OCI-LY3 (cell line): ENCODE data around the gene ANKRD34A.
A peak's percentile ranks its signal among the peaks of the same experiment; 100 is the strongest.

Experiments
- H2AFZ ChIP-seq: fragments of 200-600, 300-600 bp; shearing (Covaris generic); 2 replicates; pipeline ENCODE4 v1.6.0; 2014; ENCODE audit warnings: antibody characterized with exemption, low read depth, low read length
- H3K27ac ChIP-seq: fragments of 200-600, 300-600 bp; sonication (generic); 2 replicates; pipeline ENCODE4 v1.5.1; 2014; ENCODE audit warnings: mild to moderate bottlenecking, low read length, moderate library complexity, mixed read lengths
- H3K27me3 ChIP-seq: fragments of 200-600, 300-600 bp; sonication (generic); 2 replicates; pipeline ENCODE4 v1.6.1; 2014; ENCODE audit warnings: low read depth, low read length, mixed read lengths
- H3K36me3 ChIP-seq: fragments of 200-600, 300-600 bp; sonication (generic); replicated peaks from 2 replicates; pipeline ENCODE3; 2014; ENCODE audit warnings: low read depth, low read length, mixed read lengths
- H3K4me1 ChIP-seq: fragments of 300-600, 200-600 bp; sonication (generic); 2 replicates; pipeline ENCODE4 v1.6.1; 2014; ENCODE audit warnings: low read length, mixed read lengths
- H3K4me2 ChIP-seq: fragments of 200-600, 300-600 bp; sonication (generic); 2 replicates; pipeline ENCODE4 v1.6.1; 2014; ENCODE audit warnings: low read length, mixed read lengths
- H3K4me3 ChIP-seq: fragments of 300-600, 200-600 bp; sonication (generic); 2 replicates; pipeline ENCODE4 v1.5.1; 2014; ENCODE audit warnings: antibody characterized with exemption, mild to moderate bottlenecking, low read length, moderate library complexity
- H3K79me2 ChIP-seq: fragments of 300-600, 200-600 bp; shearing (Covaris generic); 2 replicates; pipeline ENCODE4 v1.6.1; 2014; ENCODE audit warnings: mild to moderate bottlenecking, low read length, mixed read lengths
- H3K9ac ChIP-seq: fragments of 300-600, 200-600 bp; shearing (Covaris generic); 2 replicates; pipeline ENCODE4 v1.6.0; 2014; ENCODE audit warnings: mild to moderate bottlenecking, low read length, moderate library complexity
- H3K9me3 ChIP-seq: fragments of 200-600, 300-600 bp; shearing (Covaris generic); 2 replicates; pipeline ENCODE4 v1.6.1; 2014; ENCODE audit warnings: low read length, mixed read lengths; ENCODE audit not compliant: insufficient read depth
- H4K20me1 ChIP-seq: fragments of 200-600, 300-600 bp; sonication (generic); 2 replicates; pipeline ENCODE4 v1.6.1; 2016; ENCODE audit warnings: low read length, mixed read lengths; ENCODE audit not compliant: insufficient read depth
- EZH2phosphoT487 ChIP-seq: fragments of 200-600 bp; shearing (Covaris generic); IDR thresholded peaks from 2 replicates; pipeline ENCODE4 v1.6.1; 2018; ENCODE audit warnings: antibody characterized with exemption, mixed run types, low read depth
- TF ChIP-seq, protein P1 (sequence below): fragments of 200-600, 300-600 bp; sonication (generic); IDR thresholded peaks from 2 replicates; pipeline ENCODE4 v1.5.1; 2014; ENCODE audit warnings: antibody characterized with exemption, low read length, low read depth

The ANKRD34A gene

DNA sequence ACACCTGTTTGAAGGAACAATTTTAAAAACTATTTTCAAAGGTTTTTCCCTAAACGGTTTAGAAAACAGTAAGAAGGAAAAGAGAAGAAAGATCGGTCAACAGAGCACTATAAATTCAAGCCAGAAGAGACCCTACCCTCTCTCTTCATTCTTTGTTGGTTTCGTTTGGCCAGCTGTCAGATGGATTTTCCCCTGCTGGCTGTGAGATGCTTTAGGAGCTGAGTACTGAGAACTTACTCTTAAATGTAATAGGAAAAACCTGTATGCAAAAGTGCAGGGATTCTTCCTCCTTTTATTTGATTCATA lies 33.3 kb upstream of the ANKRD34A start:
- no peaks in the 10 kb centered on the region for H3K9me3 ChIP-seq
- peak overlapping the region; percentile 90 for H3K4me2 ChIP-seq
- H4K20me1 ChIP-seq = peaks cover 32% of the 10 kb centered on the region
- H3K79me2 ChIP-seq = peaks cover 21% of the 10 kb centered on the region
- peak overlapping the region; percentile 90 for H3K4me3 ChIP-seq
- TF ChIP-seq, protein P1, sequence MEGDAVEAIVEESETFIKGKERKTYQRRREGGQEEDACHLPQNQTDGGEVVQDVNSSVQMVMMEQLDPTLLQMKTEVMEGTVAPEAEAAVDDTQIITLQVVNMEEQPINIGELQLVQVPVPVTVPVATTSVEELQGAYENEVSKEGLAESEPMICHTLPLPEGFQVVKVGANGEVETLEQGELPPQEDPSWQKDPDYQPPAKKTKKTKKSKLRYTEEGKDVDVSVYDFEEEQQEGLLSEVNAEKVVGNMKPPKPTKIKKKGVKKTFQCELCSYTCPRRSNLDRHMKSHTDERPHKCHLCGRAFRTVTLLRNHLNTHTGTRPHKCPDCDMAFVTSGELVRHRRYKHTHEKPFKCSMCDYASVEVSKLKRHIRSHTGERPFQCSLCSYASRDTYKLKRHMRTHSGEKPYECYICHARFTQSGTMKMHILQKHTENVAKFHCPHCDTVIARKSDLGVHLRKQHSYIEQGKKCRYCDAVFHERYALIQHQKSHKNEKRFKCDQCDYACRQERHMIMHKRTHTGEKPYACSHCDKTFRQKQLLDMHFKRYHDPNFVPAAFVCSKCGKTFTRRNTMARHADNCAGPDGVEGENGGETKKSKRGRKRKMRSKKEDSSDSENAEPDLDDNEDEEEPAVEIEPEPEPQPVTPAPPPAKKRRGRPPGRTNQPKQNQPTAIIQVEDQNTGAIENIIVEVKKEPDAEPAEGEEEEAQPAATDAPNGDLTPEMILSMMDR = no peak
- no peak for TF ChIP-seq EZH2phosphoT487
- no peak overlapping the region for H2AFZ ChIP-seq
- H3K27ac ChIP-seq = no peak overlapping the region
- peaks cover 29% of the 10 kb centered on the region for H3K4me1 ChIP-seq
- H3K27me3 ChIP-seq = no peaks in the 10 kb centered on the region
- H3K9ac ChIP-seq = peak overlapping the region; percentile 95; the same call in 1 of the 2 replicates
- peaks cover 34% of the 10 kb centered on the region for H3K36me3 ChIP-seq

DNA sequence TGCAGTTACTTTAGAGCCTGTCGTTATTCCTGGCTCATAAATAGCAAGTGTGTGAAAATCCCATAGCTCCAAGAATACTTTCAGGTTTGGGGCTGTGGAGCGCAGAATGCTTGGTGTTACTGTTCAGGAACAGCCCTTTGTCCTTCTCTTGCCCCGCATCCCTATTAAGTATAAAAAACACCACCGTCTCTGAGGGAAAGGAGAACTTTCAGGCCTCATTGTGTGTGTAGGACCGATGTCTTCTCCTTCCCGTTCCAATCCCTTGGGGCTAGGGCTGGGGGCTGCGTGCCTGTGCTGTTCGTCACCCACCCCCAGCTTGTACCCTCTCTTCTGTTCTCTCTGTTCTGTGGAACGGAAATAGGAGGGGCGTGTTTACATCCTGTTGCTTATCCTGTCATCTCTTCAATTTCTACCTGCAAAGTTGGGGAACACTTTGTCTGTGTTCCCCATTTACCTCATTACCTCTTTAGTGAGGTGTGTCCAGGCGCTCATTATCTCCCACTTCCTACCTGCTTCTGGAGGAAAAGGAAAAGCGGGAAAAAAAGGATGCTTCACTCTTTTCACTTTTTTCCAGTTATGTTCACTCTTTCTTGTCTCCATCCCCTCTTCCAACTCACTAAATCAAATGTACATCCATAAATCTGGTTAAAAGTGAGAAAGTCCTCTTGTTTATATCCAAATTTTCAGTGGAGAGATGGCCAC lies 32.8 kb upstream of the ANKRD34A start:
- peak overlapping the region; percentile 95 for H3K9ac ChIP-seq
- H3K36me3 ChIP-seq = peaks cover 40% of the 10 kb centered on the region
- H2AFZ ChIP-seq = peak overlapping the region; percentile 41; the same call in 1 of the 2 replicates
- peak overlapping the region; percentile 68 for H3K27ac ChIP-seq
- TF ChIP-seq, protein P1 = no peak
- TF ChIP-seq EZH2phosphoT487 = no peak
- H3K4me1 ChIP-seq = peaks cover 29% of the 10 kb centered on the region
- H3K9me3 ChIP-seq = no peaks in the 10 kb centered on the region
- H3K27me3 ChIP-seq = no peaks in the 10 kb centered on the region
- H3K4me3 ChIP-seq = peak overlapping the region; percentile 90
- H4K20me1 ChIP-seq = peaks cover 35% of the 10 kb centered on the region
- H3K79me2 ChIP-seq = peaks cover 21% of the 10 kb centered on the region
- H3K4me2 ChIP-seq = peak overlapping the region; percentile 90

DNA sequence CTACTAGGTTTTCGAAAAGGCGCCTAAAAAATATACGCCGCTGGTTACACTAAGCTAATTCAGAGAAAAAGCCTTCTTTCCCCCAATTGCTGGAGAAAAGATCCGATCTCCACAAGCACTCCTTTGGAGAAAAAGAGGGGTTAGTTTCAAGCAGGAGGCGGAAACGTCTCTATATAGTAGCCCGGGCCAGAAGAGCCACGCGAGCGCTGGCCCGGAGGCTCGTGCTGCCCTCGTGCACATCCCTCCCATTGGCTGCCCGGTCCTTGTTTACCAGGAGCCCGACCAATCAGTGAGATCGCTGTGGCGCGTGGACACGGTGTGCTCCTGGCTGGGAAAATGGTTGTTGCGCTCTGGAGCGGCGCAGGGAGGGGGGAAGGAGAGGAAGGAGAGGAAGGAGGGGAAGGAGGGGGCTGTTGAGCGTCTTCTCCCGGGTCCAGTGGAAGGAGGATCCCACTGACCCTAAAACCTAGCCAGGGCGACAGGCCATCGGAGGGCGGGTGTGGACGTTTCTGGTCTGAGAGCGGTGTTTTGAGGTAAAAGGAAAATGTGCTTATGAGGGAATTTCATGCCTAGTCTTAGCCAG lies 32.1 kb upstream of the ANKRD34A start, which contains the start of gene TXNIP:
Gene TXNIP, minus strand, starts transcription at position 147 of the 583 bp plus-strand sequence. CDS start 313 bp downstream, outside the sequence.
- Histone ChIP-seq H3K27me3 (no peaks in the 10 kb centered on the region), H3K4me1 (peaks cover 26% of the 10 kb centered on the region), H3K9me3 (no peaks in the 10 kb centered on the region), H3K36me3 (peaks cover 46% of the 10 kb centered on the region), H2AFZ (peak within 1 kb of the TSS; percentile 41; the same call in 1 of the 2 replicates), H3K27ac (peak within 1 kb of the TSS; percentile 68), H3K9ac (peak within 1 kb of the TSS; percentile 98), H3K4me3 (peak within 1 kb of the TSS; percentile 90), H3K79me2 (peaks cover 21% of the 10 kb centered on the region), H3K4me2 (peak within 1 kb of the TSS; percentile 90), H4K20me1 (peaks cover 41% of the 10 kb centered on the region)
- no peak for TF ChIP-seq EZH2phosphoT487
- TF ChIP-seq, protein P1 = no peak

DNA sequence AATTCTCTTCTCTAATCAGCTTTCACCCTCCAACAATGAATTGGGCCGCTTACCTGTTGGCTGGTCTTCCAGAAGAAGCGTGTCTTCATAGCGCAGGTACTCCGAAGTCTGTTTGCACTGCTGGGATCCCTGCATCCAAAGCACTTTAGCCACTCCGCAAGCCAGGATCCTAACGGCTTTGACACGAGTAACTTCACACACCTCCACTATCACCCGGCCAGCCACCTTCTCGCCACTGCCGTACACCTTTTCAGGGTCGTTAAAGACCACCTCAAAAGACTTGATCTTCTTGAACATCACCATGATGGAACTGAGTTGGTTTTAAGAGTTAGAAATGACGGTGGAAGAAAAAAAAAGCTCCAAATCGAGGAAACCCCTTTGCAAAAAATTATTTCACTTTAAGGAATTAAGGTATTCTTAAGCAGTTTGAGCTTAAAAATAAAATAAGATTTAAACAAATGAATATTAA lies 31.6 kb upstream of the ANKRD34A start:
- Histone ChIP-seq H3K4me3 (peak overlapping the region; percentile 90), H3K4me1 (peaks cover 22% of the 10 kb centered on the region), H3K9me3 (no peaks in the 10 kb centered on the region), H3K79me2 (peaks cover 21% of the 10 kb centered on the region), H4K20me1 (peaks cover 41% of the 10 kb centered on the region), H2AFZ (no peak overlapping the region), H3K9ac (peak overlapping the region; percentile 98), H3K27ac (peak overlapping the region; percentile 59), H3K27me3 (no peaks in the 10 kb centered on the region), H3K4me2 (peak overlapping the region; percentile 90), H3K36me3 (peaks cover 46% of the 10 kb centered on the region)
- TF ChIP-seq EZH2phosphoT487 = no peak
- TF ChIP-seq, protein P1 = no peak
